ENCODE measurements around the gene NTM.
A peak's percentile ranks its signal among the peaks of the same experiment; 100 is the strongest.

NTM gene

GRCh38 chr11:131506348-131506747 is 135.9 kb downstream of the NTM start:
- Histone ChIP-seq H3K4me3 (ENCODE audit: low read depth, low read length, poor library complexity, severe bottlenecking) (no peak overlapping the region), H3K9ac (ENCODE audit: low read length) (no peak overlapping the region), H3K9me3 (ENCODE audit: low read length) (no peaks in the 10 kb centered on the region), H3K9me2 (ENCODE audit: low read depth, low read length) (no peaks in the 10 kb centered on the region), H3K4me2 (ENCODE audit: low read length) (no peak overlapping the region), H3K36me3 (ENCODE audit: insufficient read depth, low read length) (no peaks in the 10 kb centered on the region), H4K20me1 (ENCODE audit: insufficient read depth, low read length) (no peaks in the 10 kb centered on the region), H3F3A (ENCODE audit: insufficient read depth, low read length) (no peaks in the 10 kb centered on the region), H3K4me1 (ENCODE audit: insufficient read depth, low read length, severe bottlenecking) (no peaks in the 10 kb centered on the region), H3K27ac (ENCODE audit: low read depth, low read length, poor library complexity, severe bottlenecking) (no peak overlapping the region), H3K27me3 (ENCODE audit: insufficient read depth, low read length) (no peaks in the 10 kb centered on the region), H3K79me2 (ENCODE audit: insufficient read depth, low read length) (no peaks in the 10 kb centered on the region), H2AFZ (ENCODE audit: low read length) (no peak overlapping the region)
- TF ChIP-seq, protein P1, sequence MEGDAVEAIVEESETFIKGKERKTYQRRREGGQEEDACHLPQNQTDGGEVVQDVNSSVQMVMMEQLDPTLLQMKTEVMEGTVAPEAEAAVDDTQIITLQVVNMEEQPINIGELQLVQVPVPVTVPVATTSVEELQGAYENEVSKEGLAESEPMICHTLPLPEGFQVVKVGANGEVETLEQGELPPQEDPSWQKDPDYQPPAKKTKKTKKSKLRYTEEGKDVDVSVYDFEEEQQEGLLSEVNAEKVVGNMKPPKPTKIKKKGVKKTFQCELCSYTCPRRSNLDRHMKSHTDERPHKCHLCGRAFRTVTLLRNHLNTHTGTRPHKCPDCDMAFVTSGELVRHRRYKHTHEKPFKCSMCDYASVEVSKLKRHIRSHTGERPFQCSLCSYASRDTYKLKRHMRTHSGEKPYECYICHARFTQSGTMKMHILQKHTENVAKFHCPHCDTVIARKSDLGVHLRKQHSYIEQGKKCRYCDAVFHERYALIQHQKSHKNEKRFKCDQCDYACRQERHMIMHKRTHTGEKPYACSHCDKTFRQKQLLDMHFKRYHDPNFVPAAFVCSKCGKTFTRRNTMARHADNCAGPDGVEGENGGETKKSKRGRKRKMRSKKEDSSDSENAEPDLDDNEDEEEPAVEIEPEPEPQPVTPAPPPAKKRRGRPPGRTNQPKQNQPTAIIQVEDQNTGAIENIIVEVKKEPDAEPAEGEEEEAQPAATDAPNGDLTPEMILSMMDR (IDR thresholded peaks at IDR 0.05; ENCODE audit: low read length) = no peak
- no peak for TF ChIP-seq EZH2 (IDR thresholded peaks at IDR 0.05; ENCODE audit: borderline replicate concordance, low read length)

DNA sequence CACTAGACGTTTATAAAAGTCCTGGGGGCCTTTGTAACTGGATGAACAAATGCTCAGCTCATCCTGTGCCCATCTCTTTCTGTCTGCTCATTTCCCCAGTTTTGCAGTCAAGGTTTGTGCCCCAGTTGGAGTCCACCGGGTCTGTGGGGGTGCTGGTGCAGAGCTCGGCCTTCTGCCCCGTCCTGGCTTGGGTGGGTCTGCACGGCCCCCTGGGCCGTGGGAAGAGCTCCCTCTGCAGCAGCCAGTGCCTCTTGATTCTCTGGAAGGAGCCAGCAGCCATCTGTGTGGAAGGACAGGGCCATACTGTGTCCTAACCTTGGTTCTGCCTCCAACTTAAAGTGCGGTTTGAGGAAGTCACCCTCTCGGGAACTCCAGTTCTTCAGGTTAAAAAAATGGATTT is 140.2 kb downstream of the NTM start:
- Histone ChIP-seq H3K9ac (ENCODE audit: low read length) (no peak overlapping the region), H3K36me3 (ENCODE audit: insufficient read depth, low read length) (no peaks in the 10 kb centered on the region), H3K9me2 (ENCODE audit: low read depth, low read length) (no peaks in the 10 kb centered on the region), H2AFZ (ENCODE audit: low read length) (no peak overlapping the region), H3K79me2 (ENCODE audit: insufficient read depth, low read length) (no peaks in the 10 kb centered on the region), H3K27me3 (ENCODE audit: insufficient read depth, low read length) (no peaks in the 10 kb centered on the region), H3K4me1 (ENCODE audit: insufficient read depth, low read length, severe bottlenecking) (no peaks in the 10 kb centered on the region), H3K4me3 (ENCODE audit: low read depth, low read length, poor library complexity, severe bottlenecking) (no peak overlapping the region), H3K27ac (ENCODE audit: low read depth, low read length, poor library complexity, severe bottlenecking) (no peak overlapping the region), H3K9me3 (ENCODE audit: low read length) (no peaks in the 10 kb centered on the region), H4K20me1 (ENCODE audit: insufficient read depth, low read length) (no peaks in the 10 kb centered on the region), H3F3A (ENCODE audit: insufficient read depth, low read length) (no peaks in the 10 kb centered on the region), H3K4me2 (ENCODE audit: low read length) (no peak overlapping the region)
- TF ChIP-seq, protein P1 (IDR thresholded peaks at IDR 0.05; ENCODE audit: low read length) = no peak
- TF ChIP-seq EZH2 (IDR thresholded peaks at IDR 0.05; ENCODE audit: borderline replicate concordance, low read length) = no peak

DNA sequence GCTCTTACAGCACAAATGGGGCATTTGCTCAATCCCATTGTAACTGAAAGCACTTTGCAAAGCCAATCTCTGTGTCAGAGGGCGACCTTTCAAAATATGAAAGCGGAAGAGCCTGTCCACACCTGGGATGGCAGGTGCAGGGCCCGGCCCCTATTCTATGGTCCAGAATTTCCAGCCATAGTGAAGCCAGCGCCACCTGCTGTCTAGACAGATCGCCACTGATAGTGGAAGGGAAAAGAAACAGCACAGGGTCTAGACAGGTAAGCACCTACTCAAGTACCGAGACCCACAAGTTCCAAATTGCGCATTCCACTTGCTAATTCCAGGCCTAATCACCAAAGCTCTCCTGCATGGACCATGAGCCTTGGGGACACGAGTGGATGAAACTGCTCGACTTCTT is 141.4 kb downstream of the NTM start:
- no peak overlapping the region for H3K4me2 ChIP-seq (ENCODE audit: low read length)
- no peak overlapping the region for H2AFZ ChIP-seq (ENCODE audit: low read length)
- TF ChIP-seq EZH2 (IDR thresholded peaks at IDR 0.05; ENCODE audit: borderline replicate concordance, low read length) = no peak
- TF ChIP-seq, protein P1 (IDR thresholded peaks at IDR 0.05; ENCODE audit: low read length) = peak; percentile 66
- no peaks in the 10 kb centered on the region for H4K20me1 ChIP-seq (ENCODE audit: insufficient read depth, low read length)
- no peaks in the 10 kb centered on the region for H3K36me3 ChIP-seq (ENCODE audit: insufficient read depth, low read length)
- no peaks in the 10 kb centered on the region for H3K9me2 ChIP-seq (ENCODE audit: low read depth, low read length)
- no peak overlapping the region for H3K4me3 ChIP-seq (ENCODE audit: low read depth, low read length, poor library complexity, severe bottlenecking)
- no peaks in the 10 kb centered on the region for H3K4me1 ChIP-seq (ENCODE audit: insufficient read depth, low read length, severe bottlenecking)
- H3K79me2 ChIP-seq (ENCODE audit: insufficient read depth, low read length) = no peaks in the 10 kb centered on the region
- H3K27ac ChIP-seq (ENCODE audit: low read depth, low read length, poor library complexity, severe bottlenecking) = no peak overlapping the region
- H3K9ac ChIP-seq (ENCODE audit: low read length) = no peak overlapping the region
- no peaks in the 10 kb centered on the region for H3K9me3 ChIP-seq (ENCODE audit: low read length)
- no peaks in the 10 kb centered on the region for H3F3A ChIP-seq (ENCODE audit: insufficient read depth, low read length)
- H3K27me3 ChIP-seq (ENCODE audit: insufficient read depth, low read length) = no peaks in the 10 kb centered on the region

Data from OCI-LY1 (cell line).